ENCODE measurements around the gene SHLD1.

DNA sequence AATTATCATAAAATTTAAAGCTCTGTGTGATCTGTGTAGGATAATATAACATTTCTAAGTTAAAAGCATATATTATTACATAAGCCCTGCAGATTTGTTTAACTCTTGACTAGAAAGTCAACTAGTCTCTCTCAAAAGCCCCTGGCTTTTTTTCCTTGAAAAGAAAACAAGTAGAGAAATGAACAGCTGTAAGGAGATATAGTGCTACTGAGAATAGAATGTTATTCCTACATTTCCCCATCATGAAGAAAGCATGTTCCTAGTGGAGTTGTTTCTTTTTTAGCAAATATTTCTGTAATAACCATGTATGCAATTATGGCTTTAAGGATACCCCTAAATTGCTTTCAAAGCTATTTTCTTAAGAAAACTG, 37.6 kb downstream of the SHLD1 start:
- TF ChIP-seq, protein P1, sequence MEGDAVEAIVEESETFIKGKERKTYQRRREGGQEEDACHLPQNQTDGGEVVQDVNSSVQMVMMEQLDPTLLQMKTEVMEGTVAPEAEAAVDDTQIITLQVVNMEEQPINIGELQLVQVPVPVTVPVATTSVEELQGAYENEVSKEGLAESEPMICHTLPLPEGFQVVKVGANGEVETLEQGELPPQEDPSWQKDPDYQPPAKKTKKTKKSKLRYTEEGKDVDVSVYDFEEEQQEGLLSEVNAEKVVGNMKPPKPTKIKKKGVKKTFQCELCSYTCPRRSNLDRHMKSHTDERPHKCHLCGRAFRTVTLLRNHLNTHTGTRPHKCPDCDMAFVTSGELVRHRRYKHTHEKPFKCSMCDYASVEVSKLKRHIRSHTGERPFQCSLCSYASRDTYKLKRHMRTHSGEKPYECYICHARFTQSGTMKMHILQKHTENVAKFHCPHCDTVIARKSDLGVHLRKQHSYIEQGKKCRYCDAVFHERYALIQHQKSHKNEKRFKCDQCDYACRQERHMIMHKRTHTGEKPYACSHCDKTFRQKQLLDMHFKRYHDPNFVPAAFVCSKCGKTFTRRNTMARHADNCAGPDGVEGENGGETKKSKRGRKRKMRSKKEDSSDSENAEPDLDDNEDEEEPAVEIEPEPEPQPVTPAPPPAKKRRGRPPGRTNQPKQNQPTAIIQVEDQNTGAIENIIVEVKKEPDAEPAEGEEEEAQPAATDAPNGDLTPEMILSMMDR (IDR thresholded peaks at IDR 0.05; ENCODE audit: insufficient read depth, low read depth, low read length): no peak
- no peak for TF ChIP-seq EZH2 (IDR thresholded peaks at IDR 0.05; ENCODE audit: insufficient read depth, low read length)
